A549 (cell line): ENCODE results near the gene DUSP1. TPM values are rescaled to one million over a fixed set of nuclear protein-coding genes. Genes with fewer than 3 reads are reported as not detected.

ENCODE experiments used
- ATOH8 ChIP-seq: fragments of 250-450 bp; sonication (Bioruptor Pico); IDR thresholded peaks from 2 replicates; pipeline ENCODE4 v1.5.0; 2020; ENCODE audit warnings: low read depth, mild to moderate bottlenecking, moderate library complexity
- CBX8 ChIP-seq: fragments of 200-600 bp; sonication (generic); IDR thresholded peaks from 2 replicates; pipeline ENCODE4 v1.6.1; 2016
- CHD2 ChIP-seq: fragments of 150-350 bp; IDR thresholded peaks from 2 replicates; pipeline ENCODE4 v1.6.1; 2014; ENCODE audit warnings: low read length; ENCODE audit not compliant: partially characterized antibody
- CHD4 ChIP-seq: fragments of 200-600 bp; sonication (generic); IDR thresholded peaks from 2 replicates; pipeline ENCODE4 v1.6.1; 2016; ENCODE audit warnings: antibody characterized with exemption, mild to moderate bottlenecking, borderline replicate concordance
- EHF ChIP-seq: fragments of 250-450 bp; sonication (Bioruptor Pico); IDR thresholded peaks from 2 replicates; pipeline ENCODE4 v1.5.0; 2020; ENCODE audit warnings: mild to moderate bottlenecking
- ESRRA ChIP-seq: fragments of 150-350 bp; IDR thresholded peaks from 2 replicates; pipeline ENCODE4 v1.6.1; 2014; ENCODE audit warnings: mild to moderate bottlenecking, low read length, borderline replicate concordance
- FOXS1 ChIP-seq: fragments of 250-450 bp; sonication (Bioruptor Pico); IDR thresholded peaks from 2 replicates; pipeline ENCODE4 v1.5.0; 2020; ENCODE audit warnings: mild to moderate bottlenecking, moderate library complexity
- HOXB13 ChIP-seq: fragments of 250-450 bp; sonication (Bioruptor Pico); IDR thresholded peaks from 2 replicates; pipeline ENCODE4 v1.5.0; 2020; ENCODE audit warnings: low read depth, mild to moderate bottlenecking, moderate library complexity
- NPAS2 ChIP-seq: fragments of 250-450 bp; sonication (Bioruptor Pico); IDR thresholded peaks from 2 replicates; pipeline ENCODE4 v1.8.0; 2022; ENCODE audit warnings: mild to moderate bottlenecking, moderate library complexity, borderline replicate concordance
- PHF8 ChIP-seq: fragments of 200-600 bp; sonication (generic); IDR thresholded peaks from 2 replicates; pipeline ENCODE4 v1.6.1; 2016; ENCODE audit warnings: low read depth, mild to moderate bottlenecking, antibody characterized with exemption, moderate library complexity, borderline replicate concordance
- POLR2A ChIP-seq: IDR thresholded peaks from 2 replicates; pipeline ENCODE4 v1.6.1; 2012; ENCODE audit warnings: mild to moderate bottlenecking, low read length
- RCOR1 ChIP-seq: fragments of 150-350 bp; IDR thresholded peaks from 2 replicates; pipeline ENCODE4 v1.6.1; 2014; ENCODE audit warnings: antibody characterized with exemption, low read length, low read depth
- REST ChIP-seq: fragments of 200-600 bp; sonication (generic); IDR thresholded peaks from 2 replicates; pipeline ENCODE4 v1.6.1; 2016; ENCODE audit warnings: antibody characterized with exemption, mild to moderate bottlenecking, moderate library complexity
- SREBF2 ChIP-seq: fragments of 450-650 bp; IDR thresholded peaks from 2 replicates; pipeline ENCODE4 v1.6.1; 2014; ENCODE audit warnings: mild to moderate bottlenecking, moderate library complexity
- TFCP2L1 ChIP-seq: fragments of 250-450 bp; sonication (Bioruptor Pico); IDR thresholded peaks from 2 replicates; pipeline ENCODE4 v1.5.0; 2021; ENCODE audit warnings: mild to moderate bottlenecking
- ZC3H11A ChIP-seq: fragments of 450-650 bp; IDR thresholded peaks from 2 replicates; pipeline ENCODE4 v1.6.1; 2014; ENCODE audit warnings: antibody characterized with exemption, mild to moderate bottlenecking
- ZNF302 ChIP-seq: fragments of 250-450 bp; sonication (Bioruptor Pico); IDR thresholded peaks from 2 replicates; pipeline ENCODE4 v1.9.0; 2021; ENCODE audit warnings: inconsistent platforms, mild to moderate bottlenecking, moderate library complexity
- ZSCAN20 ChIP-seq: fragments of 250-450 bp; sonication (Bioruptor Pico); IDR thresholded peaks from 2 replicates; pipeline ENCODE4 v1.8.0; 2022; ENCODE audit warnings: mild to moderate bottlenecking, moderate library complexity
- polyA plus RNA-seq, 4 experiments: library from polyadenylated mRNA; depleted of rRNA in 3 of 4; stranded (reverse); fragments of >200 nt; fragmentation: RNase III in 1 of 4; extraction: RNeasy Plus Mini Kit Qiagen cat#74134 plus additional on column Dnase treatment in 1 of 4; gene quantifications; 2 replicates in 3 of 4; 3 replicates in 1 of 4; pipeline ENCODE4 v1.2.3, GENCODE V29; 2011 to 2017
- TF ChIP-seq, protein P1 (sequence below): fragments of 150-350 bp; IDR thresholded peaks from 2 replicates; pipeline ENCODE4 v1.6.1; 2014; ENCODE audit warnings: low read depth, mild to moderate bottlenecking, low read length
- TF ChIP-seq, protein P2 (sequence below): fragments of >200 bp; sonication (Bioruptor Twin); formaldehyde crosslinking; IDR thresholded peaks from 3 replicates; pipeline ENCODE4 v1.6.1; 2016

The DUSP1 gene
- polyA plus RNA-seq, 2 of the 4 experiments (the other 2 are of a cell fraction) = 207 to 594 TPM

GRCh38 chr5:172765766-172766286 is 5.2 kb downstream of the DUSP1 start (continued):
- TF ChIP-seq ATOH8 (CRISPR knock-in tag) (no peak; the same call in 1 of the 2 replicates), SREBF2 (no peak), NPAS2 (CRISPR knock-in tag) (no peak), RCOR1 (peak; percentile 98), CHD4 (peak; percentile 38; the same call in 1 of the 2 replicates), ZNF302 (no peak), CHD2 (peak; percentile 54), HOXB13 (CRISPR knock-in tag) (no peak), PHF8 (no peak), ZC3H11A (no peak), REST (no peak), ESRRA (peak; percentile 90), CBX8 (no peak), EHF (CRISPR knock-in tag) (no peak; the same call in 1 of the 2 replicates), FOXS1 (CRISPR knock-in tag) (peak; percentile 10; the same call in 1 of the 2 replicates), ZSCAN20 (CRISPR knock-in tag) (peak; percentile 82; the same call in 1 of the 2 replicates), POLR2A (no peak), TFCP2L1 (peak; percentile 99)
- TF ChIP-seq, protein P1, sequence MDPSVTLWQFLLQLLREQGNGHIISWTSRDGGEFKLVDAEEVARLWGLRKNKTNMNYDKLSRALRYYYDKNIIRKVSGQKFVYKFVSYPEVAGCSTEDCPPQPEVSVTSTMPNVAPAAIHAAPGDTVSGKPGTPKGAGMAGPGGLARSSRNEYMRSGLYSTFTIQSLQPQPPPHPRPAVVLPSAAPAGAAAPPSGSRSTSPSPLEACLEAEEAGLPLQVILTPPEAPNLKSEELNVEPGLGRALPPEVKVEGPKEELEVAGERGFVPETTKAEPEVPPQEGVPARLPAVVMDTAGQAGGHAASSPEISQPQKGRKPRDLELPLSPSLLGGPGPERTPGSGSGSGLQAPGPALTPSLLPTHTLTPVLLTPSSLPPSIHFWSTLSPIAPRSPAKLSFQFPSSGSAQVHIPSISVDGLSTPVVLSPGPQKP = no peak
- TF ChIP-seq, protein P2, sequence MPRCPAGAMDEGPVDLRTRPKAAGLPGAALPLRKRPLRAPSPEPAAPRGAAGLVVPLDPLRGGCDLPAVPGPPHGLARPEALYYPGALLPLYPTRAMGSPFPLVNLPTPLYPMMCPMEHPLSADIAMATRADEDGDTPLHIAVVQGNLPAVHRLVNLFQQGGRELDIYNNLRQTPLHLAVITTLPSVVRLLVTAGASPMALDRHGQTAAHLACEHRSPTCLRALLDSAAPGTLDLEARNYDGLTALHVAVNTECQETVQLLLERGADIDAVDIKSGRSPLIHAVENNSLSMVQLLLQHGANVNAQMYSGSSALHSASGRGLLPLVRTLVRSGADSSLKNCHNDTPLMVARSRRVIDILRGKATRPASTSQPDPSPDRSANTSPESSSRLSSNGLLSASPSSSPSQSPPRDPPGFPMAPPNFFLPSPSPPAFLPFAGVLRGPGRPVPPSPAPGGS = peak; percentile 10; the same call in 1 of the 3 replicates
